Esophagus squamous epithelium (tissue), 4 donors: ENCODE data around the gene SOS1.

ENCODE experiments used
- POLR2A ChIP-seq, 4 donors: fragments of 450-650 bp; IDR thresholded peaks; one replicate each; pipeline ENCODE4 v1.6.1; 2017; ENCODE audit warnings: antibody characterized with exemption in 4 of 4, mild to moderate bottlenecking in 4 of 4, moderate library complexity in 3 of 4
- TF ChIP-seq, protein P1 (sequence below), 6 experiments: fragments of 450-650 bp in 4 of 6; fragments of 200-600 bp in 2 of 6; sonication (generic) in 2 of 6; IDR thresholded peaks; one replicate each; pipeline ENCODE4 v1.5.1; 2016 to 2019; ENCODE audit warnings: antibody characterized with exemption in 6 of 6, mild to moderate bottlenecking in 4 of 6, moderate library complexity in 4 of 6

DNA sequence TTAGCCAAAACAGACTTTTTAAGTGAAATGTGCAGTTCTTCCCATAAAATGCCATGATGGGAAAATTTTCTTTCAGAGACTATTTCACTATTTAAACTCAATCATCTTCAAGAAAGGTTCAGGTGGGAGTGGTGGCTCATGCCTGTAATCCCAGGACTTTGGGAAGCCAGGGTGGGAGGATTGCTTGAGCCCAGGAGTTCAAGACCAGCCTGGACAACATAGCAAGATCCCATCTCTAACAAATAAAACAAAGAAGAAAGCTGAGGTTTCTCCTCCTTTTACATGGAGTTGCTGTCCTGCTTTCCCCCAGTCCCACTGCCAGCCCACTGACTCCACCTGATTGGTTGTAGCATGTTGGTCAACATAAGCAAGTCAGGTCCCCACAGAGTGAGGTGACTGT, 25.8 kb upstream of the SOS1 start:
- TF ChIP-seq, protein P1, sequence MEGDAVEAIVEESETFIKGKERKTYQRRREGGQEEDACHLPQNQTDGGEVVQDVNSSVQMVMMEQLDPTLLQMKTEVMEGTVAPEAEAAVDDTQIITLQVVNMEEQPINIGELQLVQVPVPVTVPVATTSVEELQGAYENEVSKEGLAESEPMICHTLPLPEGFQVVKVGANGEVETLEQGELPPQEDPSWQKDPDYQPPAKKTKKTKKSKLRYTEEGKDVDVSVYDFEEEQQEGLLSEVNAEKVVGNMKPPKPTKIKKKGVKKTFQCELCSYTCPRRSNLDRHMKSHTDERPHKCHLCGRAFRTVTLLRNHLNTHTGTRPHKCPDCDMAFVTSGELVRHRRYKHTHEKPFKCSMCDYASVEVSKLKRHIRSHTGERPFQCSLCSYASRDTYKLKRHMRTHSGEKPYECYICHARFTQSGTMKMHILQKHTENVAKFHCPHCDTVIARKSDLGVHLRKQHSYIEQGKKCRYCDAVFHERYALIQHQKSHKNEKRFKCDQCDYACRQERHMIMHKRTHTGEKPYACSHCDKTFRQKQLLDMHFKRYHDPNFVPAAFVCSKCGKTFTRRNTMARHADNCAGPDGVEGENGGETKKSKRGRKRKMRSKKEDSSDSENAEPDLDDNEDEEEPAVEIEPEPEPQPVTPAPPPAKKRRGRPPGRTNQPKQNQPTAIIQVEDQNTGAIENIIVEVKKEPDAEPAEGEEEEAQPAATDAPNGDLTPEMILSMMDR (IDR thresholded peaks at IDR 0.05), result no peak
- no peak for TF ChIP-seq POLR2A (IDR thresholded peaks at IDR 0.05)
